Endothelial cell of umbilical vein (primary cell): ENCODE data around the gene GAPDH. TPM values are rescaled to one million over a fixed set of nuclear protein-coding genes. Genes with fewer than 3 reads are reported as not detected.

Experiments
- BruUV-seq: library from RNA; stranded (reverse); fragments of 400-500 nt; replicated peaks from 2 replicates; lab custom pipeline; 2021; lab: Mats Ljungman, UMichigan
- CTCF ChIA-PET: fragments of 300-600, 350-600 bp; sonication (Branson Sonifier 250); formaldehyde crosslinking; loops from one replicate; lab custom pipeline; 2021; ENCODE audit warnings: antibody characterized with exemption, inconsistent platforms; lab: Charles Lee
- POLR2A ChIA-PET: fragments of 300-600, 350-600 bp; sonication (Branson Sonifier 250); formaldehyde crosslinking; loops from one replicate; lab custom pipeline; 2021; ENCODE audit warnings: antibody characterized with exemption, inconsistent platforms; lab: Charles Lee
- DNase-seq: peaks from one replicate; pipeline ENCODE4 v3.0.0-alpha.2; 2011; ENCODE audit warnings: low read depth, low spot score
- FAIRE-seq: peaks from 2 replicates; lab custom pipeline; 2011; peaks lifted over from hg19 to GRCh38; lab: Jason Lieb, UNC
- H2AFZ ChIP-seq: 2 replicates; pipeline ENCODE4 v1.6.0; 2012; ENCODE audit warnings: low read depth, low read length, control low read depth, inconsistent platforms
- H3K27ac ChIP-seq: 2 replicates; pipeline ENCODE4 v1.5.1; 2011; ENCODE audit warnings: low read depth, mild to moderate bottlenecking, control low read depth, low read length, moderate library complexity; ENCODE audit not compliant: insufficient read depth
- H3K27me3 ChIP-seq, 2 experiments: 2 replicates each; pipeline versions ENCODE4 v1.6.0 to v1.6.1; 2011; ENCODE audit warnings: low read length in 2 of 2, mixed read lengths in 1 of 2; ENCODE audit not compliant: control insufficient read depth in 2 of 2, insufficient read depth in 2 of 2
- H3K36me3 ChIP-seq, 2 experiments: 2 replicates in 1 of 2; 3 replicates in 1 of 2; pipeline ENCODE4 v1.5.1; 2011; ENCODE audit warnings: low read length in 2 of 2, mild to moderate bottlenecking in 1 of 2, moderate library complexity in 1 of 2; ENCODE audit not compliant: control insufficient read depth in 2 of 2, insufficient read depth in 2 of 2; ENCODE audit errors: extremely low read depth in 1 of 2
- H3K4me1 ChIP-seq: 3 replicates; pipeline ENCODE4 v1.5.1; 2011; ENCODE audit warnings: mild to moderate bottlenecking, low read length; ENCODE audit not compliant: control insufficient read depth, insufficient read depth; ENCODE audit errors: extremely low read depth
- H3K4me2 ChIP-seq: 2 replicates; pipeline ENCODE4 v1.6.1; 2011; ENCODE audit warnings: low read length, control low read depth, mixed read lengths; ENCODE audit not compliant: insufficient read depth
- H3K4me3 ChIP-seq, 3 experiments: fragments of 200-600 bp in 1 of 3; sonication (generic), shearing (Covaris generic) in 1 of 3; replicated peaks in 1 of 3; 2 replicates each; pipeline ENCODE4 v1.5.1; 2011 to 2016; ENCODE audit warnings: control low read depth in 3 of 3, low read length in 3 of 3, mild to moderate bottlenecking in 2 of 3, inconsistent platforms in 1 of 3, low read depth in 1 of 3, moderate library complexity in 1 of 3; ENCODE audit not compliant: insufficient read depth in 1 of 3
- H3K79me2 ChIP-seq: 2 replicates; pipeline ENCODE4 v1.6.0; 2012; ENCODE audit warnings: low read length, inconsistent platforms; ENCODE audit not compliant: control insufficient read depth, insufficient read depth
- H3K9ac ChIP-seq: replicated peaks from 2 replicates; pipeline ENCODE3; 2011; ENCODE audit warnings: low read length, control low read depth; ENCODE audit not compliant: insufficient read depth; ENCODE audit errors: extremely low read depth
- H3K9me1 ChIP-seq: replicated peaks from 3 replicates; pipeline ENCODE4 v1.6.0; 2011; ENCODE audit warnings: mild to moderate bottlenecking, low read length; ENCODE audit not compliant: control insufficient read depth, insufficient read depth; ENCODE audit errors: extremely low read depth
- H3K9me3 ChIP-seq: replicated peaks from 2 replicates; pipeline ENCODE4 v1.5.1; 2012; ENCODE audit warnings: low read length, inconsistent platforms; ENCODE audit not compliant: control insufficient read depth, insufficient read depth
- H4K20me1 ChIP-seq: replicated peaks from 2 replicates; pipeline ENCODE3; 2011; ENCODE audit warnings: mild to moderate bottlenecking, low read length; ENCODE audit not compliant: control insufficient read depth, insufficient read depth; ENCODE audit errors: extremely low read depth
- EZH2 ChIP-seq: IDR thresholded peaks from 2 replicates; pipeline ENCODE4 v1.6.1; 2012; ENCODE audit warnings: borderline replicate concordance, low read depth, mild to moderate bottlenecking, moderate library complexity, low read length, inconsistent platforms; ENCODE audit not compliant: severe bottlenecking
- FOS ChIP-seq: IDR thresholded peaks from 2 replicates; pipeline ENCODE4 v1.6.1; 2011; ENCODE audit warnings: mild to moderate bottlenecking, low read length, moderate library complexity, borderline replicate concordance; ENCODE audit not compliant: insufficient read depth
- GATA2 ChIP-seq: IDR thresholded peaks from 2 replicates; pipeline ENCODE4 v1.7.0; 2011; ENCODE audit warnings: low read depth, mild to moderate bottlenecking, moderate library complexity, mixed read lengths, low read length; ENCODE audit not compliant: insufficient read length, insufficient read depth
- JUN ChIP-seq: IDR thresholded peaks from 2 replicates; pipeline ENCODE4 v1.6.1; 2011; ENCODE audit warnings: borderline replicate concordance, low read depth; ENCODE audit not compliant: insufficient read length, insufficient read depth
- MYC ChIP-seq: IDR thresholded peaks from one replicate; pipeline ENCODE4 v1.6.1; 2011; ENCODE audit warnings: mild to moderate bottlenecking, low read depth, low read length
- POLR2A ChIP-seq: IDR thresholded peaks from 2 replicates; pipeline ENCODE4 v1.6.1; 2012; ENCODE audit warnings: low read depth, mild to moderate bottlenecking, control low read depth, low read length
- POLR2AphosphoS5 ChIP-seq: IDR thresholded peaks from 2 replicates; pipeline ENCODE4 v1.6.1; 2012; ENCODE audit warnings: low read depth, mild to moderate bottlenecking, control low read depth, low read length, moderate library complexity; ENCODE audit not compliant: insufficient read depth
- dilution Hi-C: fragments of 300-500 bp; cut with MboI; formaldehyde crosslinking; loops from one replicate; pipeline ENCODE4 v1.15.0; 2019; ENCODE audit warnings: low sequenced_read_pairs; ENCODE audit not compliant: extremely low pct_ligation_motif_present
- intact Hi-C: fragments of 100-400 bp; cut with micrococcal nuclease; formaldehyde crosslinking; loops from one replicate; pipeline ENCODE4 v1.10.0; 2022
- polyA plus RNA-seq, 4 experiments: library from polyadenylated mRNA; depleted of rRNA in 3 of 4; stranded (reverse) in 3 of 4; unstranded in 1 of 4; fragments of >200 nt; gene quantifications; 2 replicates each; pipeline versions ENCODE4 v1.2.1 to v1.2.3, GENCODE V29; 2011 to 2012; ENCODE audit warnings: missing spikeins in 1 of 4
- total RNA-seq: library from RNA; stranded (reverse); gene quantifications from 2 replicates; pipeline ENCODE4 v1.2.3, GENCODE V29; 2021
- TF ChIP-seq, protein P1 (sequence below), 2 donors: IDR thresholded peaks; 1 replicate in 1 of 2; 2 replicates in 1 of 2; pipeline ENCODE4 v1.5.1; 2011; ENCODE audit warnings: low read length in 2 of 2, mild to moderate bottlenecking in 2 of 2, moderate library complexity in 2 of 2, control low read depth in 1 of 2, inconsistent platforms in 1 of 2, low read depth in 1 of 2; ENCODE audit not compliant: insufficient read depth in 1 of 2; ENCODE audit errors: extremely low read depth in 1 of 2
- TF ChIP-seq, protein P2 (sequence below): IDR thresholded peaks from 2 replicates; pipeline ENCODE4 v1.6.1; 2011; ENCODE audit not compliant: insufficient read depth, insufficient read length

The GAPDH gene
- total and polyA plus RNA-seq, 2 donors (not counting 3 experiments of a cell fraction or from before 2014, with no cell fraction given), result 4,648 to 8,748 TPM

DNA sequence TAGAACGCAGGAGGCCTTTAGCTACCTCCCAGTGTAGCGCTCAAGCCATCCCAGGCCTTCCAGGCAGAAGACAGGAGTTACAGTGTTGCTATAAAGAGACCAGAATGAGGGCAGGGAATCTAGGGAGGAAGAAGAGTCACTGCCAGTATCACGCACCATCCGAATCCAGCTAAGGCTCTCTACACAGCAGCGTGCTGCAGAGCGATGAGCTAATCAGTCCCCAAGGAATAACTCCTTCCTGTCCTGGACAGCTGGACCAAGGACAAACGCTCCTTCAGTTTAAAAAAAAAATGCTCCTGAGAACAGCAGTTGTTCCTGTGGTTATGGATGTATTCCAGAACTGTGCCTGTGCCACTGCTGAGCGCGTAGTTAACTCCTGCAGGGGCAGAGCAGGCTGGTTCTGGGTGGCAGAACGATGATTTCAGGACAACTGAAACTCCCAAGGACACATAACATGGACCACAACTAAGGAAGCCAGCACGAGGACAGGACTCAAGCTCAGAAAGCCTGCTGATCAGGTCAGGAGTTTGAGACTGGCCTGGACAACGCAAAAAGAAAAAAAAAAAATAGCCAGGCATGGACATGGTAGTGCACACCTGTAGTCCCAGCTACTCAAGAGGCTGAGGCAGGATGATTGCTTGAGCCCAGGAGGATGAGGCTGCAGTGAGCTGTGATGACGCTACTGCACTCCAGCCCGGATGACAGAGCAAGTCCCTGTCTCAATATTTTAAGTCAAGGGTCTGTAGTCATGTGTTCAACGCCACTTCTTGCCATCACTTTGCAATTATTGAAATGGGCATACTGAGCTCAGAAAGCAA, 18.9 kb downstream of the GAPDH start:
- Histone ChIP-seq H3K9me3 (no peaks in the 10 kb centered on the region), H3K27me3 (no peaks in the 10 kb centered on the region), H2AFZ (no peak overlapping the region), H3K36me3 (peaks cover 6 to 15% of the 10 kb centered on the region in 2 experiments), H3K79me2 (peaks cover 51% of the 10 kb centered on the region), H3K4me2 (peak overlapping the region; percentile 92), H3K4me3 (no peak overlapping the region), H3K9ac (no peak overlapping the region), H3K9me1 (no peaks in the 10 kb centered on the region), H4K20me1 (no peaks in the 10 kb centered on the region), H3K27ac (no peak overlapping the region), H3K4me1 (peaks cover 55% of the 10 kb centered on the region)
- DNase-seq (no peak), FAIRE-seq (peak; percentile 37)
- TF ChIP-seq GATA2 (no peak), FOS (no peak), EZH2 (no peak), POLR2AphosphoS5 (no peak), MYC (no peak), POLR2A (no peak), JUN (no peak)
- TF ChIP-seq, protein P1, sequence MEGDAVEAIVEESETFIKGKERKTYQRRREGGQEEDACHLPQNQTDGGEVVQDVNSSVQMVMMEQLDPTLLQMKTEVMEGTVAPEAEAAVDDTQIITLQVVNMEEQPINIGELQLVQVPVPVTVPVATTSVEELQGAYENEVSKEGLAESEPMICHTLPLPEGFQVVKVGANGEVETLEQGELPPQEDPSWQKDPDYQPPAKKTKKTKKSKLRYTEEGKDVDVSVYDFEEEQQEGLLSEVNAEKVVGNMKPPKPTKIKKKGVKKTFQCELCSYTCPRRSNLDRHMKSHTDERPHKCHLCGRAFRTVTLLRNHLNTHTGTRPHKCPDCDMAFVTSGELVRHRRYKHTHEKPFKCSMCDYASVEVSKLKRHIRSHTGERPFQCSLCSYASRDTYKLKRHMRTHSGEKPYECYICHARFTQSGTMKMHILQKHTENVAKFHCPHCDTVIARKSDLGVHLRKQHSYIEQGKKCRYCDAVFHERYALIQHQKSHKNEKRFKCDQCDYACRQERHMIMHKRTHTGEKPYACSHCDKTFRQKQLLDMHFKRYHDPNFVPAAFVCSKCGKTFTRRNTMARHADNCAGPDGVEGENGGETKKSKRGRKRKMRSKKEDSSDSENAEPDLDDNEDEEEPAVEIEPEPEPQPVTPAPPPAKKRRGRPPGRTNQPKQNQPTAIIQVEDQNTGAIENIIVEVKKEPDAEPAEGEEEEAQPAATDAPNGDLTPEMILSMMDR (IDR thresholded peaks at IDR 0.05; ENCODE audit: extremely low read depth in 1 of 2, insufficient read depth in 1 of 2, low read depth in 1 of 2, low read length in 2 of 2), result no peak
- TF ChIP-seq, protein P2, sequence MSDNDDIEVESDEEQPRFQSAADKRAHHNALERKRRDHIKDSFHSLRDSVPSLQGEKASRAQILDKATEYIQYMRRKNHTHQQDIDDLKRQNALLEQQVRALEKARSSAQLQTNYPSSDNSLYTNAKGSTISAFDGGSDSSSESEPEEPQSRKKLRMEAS, result no peak
- no TSS peak for BruUV-seq
- ChIA-PET CTCF (interaction anchor here (1.0 to 10.3 kb wide), 13 partner anchors 11 to 338 kb away, joined by 3 to 145 read pairs (median 5); partner anchors contain the start of genes GAPDH and NOP2), POLR2A (interaction anchor here (1.0 to 1.8 kb wide), 4 partner anchors 14 to 19 kb away, joined by 5 to 10 read pairs (median 6); partner anchors contain the start of gene GAPDH)
- intact Hi-C loops, result loop anchor here (5.0 kb wide), 1 partner anchor 144 kb away; no protein-coding TSS in a partner anchor
- dilution Hi-C loops, result no loop called here
